Keratinocyte (primary cell): ENCODE data around the gene ETNK2.

ENCODE experiments used
- CTCF ChIP-seq, 3 experiments: IDR thresholded peaks in 1 of 3; conservative IDR thresholded peaks in 1 of 3; optimal IDR thresholded peaks in 1 of 3; 2 replicates in 2 of 3; 3 replicates in 1 of 3; pipeline versions ENCODE3 to v1.5.1; 2011; ENCODE audit warnings: low read length in 3 of 3, mild to moderate bottlenecking in 3 of 3, moderate library complexity in 2 of 3, control low read depth in 1 of 3, inconsistent platforms in 1 of 3; ENCODE audit not compliant: insufficient read depth in 2 of 3; ENCODE audit errors: extremely low read depth in 1 of 3
- EZH2 ChIP-seq: IDR thresholded peaks from one replicate; pipeline ENCODE4 v1.6.1; 2012; ENCODE audit warnings: inconsistent platforms, mild to moderate bottlenecking, low read length, moderate library complexity

DNA sequence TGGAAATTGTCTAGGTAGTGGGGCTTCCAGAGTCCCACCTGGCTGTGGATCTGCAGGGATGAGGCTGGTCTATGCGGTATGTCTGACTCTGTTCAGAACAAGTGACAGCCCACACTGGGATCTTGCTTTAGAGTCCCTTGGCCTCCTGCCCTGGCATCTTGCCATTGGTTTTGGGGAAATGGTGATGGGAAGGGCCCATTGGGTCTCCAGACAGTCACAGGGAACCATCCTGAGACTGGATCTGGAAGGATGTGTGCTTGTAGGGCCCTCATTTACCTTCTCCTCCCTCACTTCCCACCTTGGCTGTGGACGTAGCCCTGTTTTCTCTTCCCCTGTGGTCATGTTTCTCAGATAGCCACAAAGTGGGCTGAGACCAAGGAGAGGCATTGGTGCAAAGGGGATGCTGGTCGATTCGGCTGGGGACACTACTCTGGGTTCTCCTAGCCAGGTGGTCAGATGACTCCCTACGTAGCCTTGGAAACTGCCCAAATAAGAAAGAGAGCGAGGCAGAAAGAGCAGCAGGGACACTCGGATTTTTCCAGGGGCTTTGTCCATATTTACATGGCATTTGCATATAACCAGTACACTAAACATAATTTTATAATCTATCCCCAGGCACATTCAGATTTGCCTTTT lies 63.8 kb downstream of the ETNK2 start:
- no peak for TF ChIP-seq CTCF (optimal IDR thresholded peaks at IDR 0.05 in 1 of 3, IDR thresholded peaks at IDR 0.05 in 1 of 3, conservative IDR thresholded peaks at IDR 0.05 in 1 of 3; ENCODE audit: extremely low read depth in 1 of 3, insufficient read depth in 2 of 3, low read length in 3 of 3)
- TF ChIP-seq EZH2: no peak
